Spleen (tissue), 7 donors: ENCODE results near the gene LRRC28.

Source experiments
- POLR2A ChIP-seq, 3 donors: fragments of 450-650 bp; IDR thresholded peaks; one replicate each; pipeline ENCODE4 v1.5.1; 2017; ENCODE audit warnings: antibody characterized with exemption in 3 of 3, mild to moderate bottlenecking in 1 of 3
- POLR2AphosphoS5 ChIP-seq, 3 donors: sonication (generic); formaldehyde crosslinking; IDR thresholded peaks; one replicate each; pipeline ENCODE4 v1.5.1; 2017; ENCODE audit warnings: antibody characterized with exemption in 3 of 3
- TF ChIP-seq, protein P1 (sequence below), 11 experiments: fragments of 200-600 bp in 7 of 11; fragments of 450-650 bp in 4 of 11; sonication (generic) in 4 of 11; IDR thresholded peaks in 8 of 11; conservative IDR thresholded peaks in 3 of 11; 1 replicate in 7 of 11; 2 replicates in 4 of 11; pipeline versions ENCODE4 v1.4.0 to v1.8.0; 2016 to 2021; ENCODE audit warnings: antibody characterized with exemption in 11 of 11, inconsistent platforms in 4 of 11, mild to moderate bottlenecking in 1 of 11
- donor health status: DM: no; HTN: no; CAD: no; lungs with moderate emphysema.
- donor health status: DM: no; HTN: no; CAD: no.
- donor health status: DM: no; HTN: no; CAD: no.

DNA sequence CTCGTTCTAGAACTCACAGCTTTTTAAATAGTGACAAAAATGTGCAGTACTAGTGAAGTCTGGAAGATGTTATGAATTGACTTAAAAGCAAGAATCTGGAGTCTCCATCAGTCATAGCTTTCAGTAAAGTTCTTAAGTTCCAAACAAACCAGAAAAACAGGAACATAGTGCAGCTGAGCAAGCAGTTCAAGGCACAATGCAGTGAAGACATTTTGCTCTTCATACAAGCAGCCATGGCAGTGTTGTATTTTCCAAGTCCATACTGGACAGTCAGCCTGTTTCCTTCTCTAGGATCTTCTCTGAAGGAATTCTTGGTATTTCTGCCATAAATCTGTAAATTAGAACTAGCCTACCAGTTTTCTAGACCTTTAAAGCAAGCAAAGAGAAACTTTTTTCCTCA is 90.5 kb downstream of the LRRC28 start:
- TF ChIP-seq, protein P1, sequence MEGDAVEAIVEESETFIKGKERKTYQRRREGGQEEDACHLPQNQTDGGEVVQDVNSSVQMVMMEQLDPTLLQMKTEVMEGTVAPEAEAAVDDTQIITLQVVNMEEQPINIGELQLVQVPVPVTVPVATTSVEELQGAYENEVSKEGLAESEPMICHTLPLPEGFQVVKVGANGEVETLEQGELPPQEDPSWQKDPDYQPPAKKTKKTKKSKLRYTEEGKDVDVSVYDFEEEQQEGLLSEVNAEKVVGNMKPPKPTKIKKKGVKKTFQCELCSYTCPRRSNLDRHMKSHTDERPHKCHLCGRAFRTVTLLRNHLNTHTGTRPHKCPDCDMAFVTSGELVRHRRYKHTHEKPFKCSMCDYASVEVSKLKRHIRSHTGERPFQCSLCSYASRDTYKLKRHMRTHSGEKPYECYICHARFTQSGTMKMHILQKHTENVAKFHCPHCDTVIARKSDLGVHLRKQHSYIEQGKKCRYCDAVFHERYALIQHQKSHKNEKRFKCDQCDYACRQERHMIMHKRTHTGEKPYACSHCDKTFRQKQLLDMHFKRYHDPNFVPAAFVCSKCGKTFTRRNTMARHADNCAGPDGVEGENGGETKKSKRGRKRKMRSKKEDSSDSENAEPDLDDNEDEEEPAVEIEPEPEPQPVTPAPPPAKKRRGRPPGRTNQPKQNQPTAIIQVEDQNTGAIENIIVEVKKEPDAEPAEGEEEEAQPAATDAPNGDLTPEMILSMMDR (IDR thresholded peaks at IDR 0.05 in 8 of 11, conservative IDR thresholded peaks at IDR 0.05 in 3 of 11), result no peak
- TF ChIP-seq POLR2A (IDR thresholded peaks at IDR 0.05), result no peak
- no peak for TF ChIP-seq POLR2AphosphoS5 (IDR thresholded peaks at IDR 0.05)
